ENCODE results near the gene LAS1L. TPM values are rescaled to one million over a fixed set of nuclear protein-coding genes. Genes with fewer than 3 reads are reported as not detected.
"Not testable (repeated sequence)": the region's sequence is repeated elsewhere in the genome, so short reads cannot be mapped to it uniquely, and the experiment has no call there.

LAS1L gene
- total and polyA plus RNA-seq, 7 experiments from 2014 or later = 37.2 to 50.2 (median 44.9) TPM

DNA sequence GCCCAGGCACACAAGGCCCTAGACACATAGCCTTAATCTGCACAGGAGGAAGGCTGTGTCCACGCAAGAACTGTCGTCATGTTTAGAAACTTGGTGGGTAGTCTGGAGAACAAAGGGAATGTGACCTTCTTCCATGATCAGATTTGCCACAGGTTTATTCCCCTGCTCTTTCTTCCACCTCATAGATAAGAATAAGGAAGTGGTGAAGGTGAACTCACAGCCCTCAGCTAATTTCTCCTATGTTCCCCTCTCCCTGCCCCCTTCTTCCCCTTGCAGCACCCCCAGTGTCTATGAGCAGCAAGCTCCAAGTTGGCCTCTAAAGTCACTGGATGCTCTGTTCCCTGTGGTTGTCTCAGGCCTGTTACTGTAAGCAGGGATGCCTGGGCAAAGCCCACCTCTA is 39.8 kb upstream of the LAS1L start:
- H3K27me3 ChIP-seq (ENCODE audit: control insufficient read depth in 2 of 2, insufficient read depth in 2 of 2, low read length in 2 of 2) = no peaks in the 10 kb centered on the region
- no peaks in the 10 kb centered on the region for H3K4me1 ChIP-seq (ENCODE audit: control insufficient read depth in 2 of 2, insufficient read depth in 2 of 2, low read length in 2 of 2)
- Mint-ChIP-seq H3K27me3 (no peaks in the 10 kb centered on the region), H3K4me3 (no peak overlapping the region), H3K27ac (no peak overlapping the region), H3K9me3 (no peaks in the 10 kb centered on the region), H3K4me1 (no peaks in the 10 kb centered on the region), H3K36me3 (no peaks in the 10 kb centered on the region)
- ChIA-PET CTCF (no interaction called here), POLR2A (no interaction called here)
- no peak overlapping the region for H3K4me3 ChIP-seq (ENCODE audit: low read length)
- no peaks in the 10 kb centered on the region for H3K9me3 ChIP-seq (ENCODE audit: control insufficient read depth in 2 of 3, low read length in 3 of 3)
- no peak for ATAC-seq
- H3K27ac ChIP-seq (ENCODE audit: low read depth, low read length) = no peak overlapping the region
- H3K36me3 ChIP-seq (ENCODE audit: control insufficient read depth in 2 of 3, insufficient read depth in 3 of 3, low read length in 3 of 3) = no peaks in the 10 kb centered on the region
- no peak for DNase-seq
- intact Hi-C loops (cut with micrococcal nuclease) = no loop called here

DNA sequence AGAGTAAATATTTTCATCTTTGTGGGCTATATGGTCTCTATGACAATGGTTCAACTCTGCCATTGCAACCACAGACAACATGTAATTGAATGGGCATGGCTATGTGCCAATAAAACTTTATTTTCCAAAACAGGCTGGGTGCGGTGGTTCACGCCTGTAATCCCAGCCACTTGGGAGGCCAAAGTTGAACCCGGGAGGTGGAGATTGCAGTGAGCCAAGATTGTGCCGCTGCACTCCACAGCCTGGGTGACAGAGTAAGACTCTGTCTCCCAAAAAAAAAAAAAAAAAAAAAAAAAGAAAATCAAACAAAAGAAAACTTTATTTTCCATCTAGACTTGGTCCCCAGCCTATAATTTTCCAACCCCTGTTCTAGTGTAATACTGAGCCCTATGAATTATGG is 38.4 kb upstream of the LAS1L start:
- H3K4me1 Mint-ChIP-seq = no peaks in the 10 kb centered on the region
- H3K27me3 Mint-ChIP-seq = no peaks in the 10 kb centered on the region
- Histone ChIP-seq H3K4me3 (ENCODE audit: low read length) (no peak overlapping the region), H3K27me3 (ENCODE audit: control insufficient read depth in 2 of 2, insufficient read depth in 2 of 2, low read length in 2 of 2) (no peaks in the 10 kb centered on the region), H3K9me3 (ENCODE audit: control insufficient read depth in 2 of 3, low read length in 3 of 3) (no peaks in the 10 kb centered on the region), H3K27ac (ENCODE audit: low read depth, low read length) (no peak overlapping the region), H3K36me3 (ENCODE audit: control insufficient read depth in 2 of 3, insufficient read depth in 3 of 3, low read length in 3 of 3) (no peaks in the 10 kb centered on the region), H3K4me1 (ENCODE audit: control insufficient read depth in 2 of 2, insufficient read depth in 2 of 2, low read length in 2 of 2) (no peaks in the 10 kb centered on the region)
- peaks cover 0 to under 1% (median 0%) of the 10 kb centered on the region in 11 donors for H3K9me3 Mint-ChIP-seq
- ChIA-PET POLR2A (interaction anchor here (0.6 kb wide), 1 partner anchor 91 kb away, joined by 3 read pairs; no protein-coding TSS in a partner anchor), CTCF (no interaction called here)
- no peak overlapping the region for H3K4me3 Mint-ChIP-seq
- DNase-seq (no peak), ATAC-seq (no peak)
- H3K36me3 Mint-ChIP-seq = no peaks in the 10 kb centered on the region
- H3K27ac Mint-ChIP-seq = no peak overlapping the region
- intact Hi-C loops (cut with micrococcal nuclease) = no loop called here

DNA sequence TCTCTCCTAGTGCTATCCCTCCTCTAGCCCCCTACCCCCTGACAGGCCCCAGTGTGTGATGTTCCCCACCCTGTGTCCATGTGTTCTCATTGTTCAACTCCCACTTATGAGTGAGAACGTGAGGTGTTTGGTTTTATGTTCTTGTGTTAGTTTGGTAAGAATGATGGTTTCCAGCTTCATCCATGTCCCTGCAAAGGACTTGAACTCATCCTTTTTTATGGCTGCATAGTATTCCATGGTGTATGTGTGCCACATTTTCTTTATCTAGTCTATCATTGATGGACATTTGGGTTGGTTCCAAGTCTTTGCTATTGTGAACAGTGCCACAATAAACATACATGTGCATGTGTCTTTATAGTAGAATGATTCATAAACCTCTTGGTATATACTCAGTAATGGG is 28.3 kb upstream of the LAS1L start:
- DNase-seq; H3K9me3 Mint-ChIP-seq; H3K4me1 Mint-ChIP-seq; H3K27me3 ChIP-seq (ENCODE audit: control insufficient read depth in 2 of 2, insufficient read depth in 2 of 2, low read length in 2 of 2); H3K9me3 ChIP-seq (ENCODE audit: control insufficient read depth in 2 of 3, low read length in 3 of 3); CTCF ChIA-PET; POLR2A ChIA-PET; H3K36me3 Mint-ChIP-seq; H3K4me1 ChIP-seq (ENCODE audit: control insufficient read depth in 2 of 2, insufficient read depth in 2 of 2, low read length in 2 of 2); H3K36me3 ChIP-seq (ENCODE audit: control insufficient read depth in 2 of 3, insufficient read depth in 3 of 3, low read length in 3 of 3); H3K4me3 ChIP-seq (ENCODE audit: low read length); H3K27ac ChIP-seq (ENCODE audit: low read depth, low read length); ATAC-seq; H3K27ac Mint-ChIP-seq; H3K4me3 Mint-ChIP-seq; intact Hi-C loops (cut with micrococcal nuclease); H3K27me3 Mint-ChIP-seq: not testable (repeated sequence)

DNA sequence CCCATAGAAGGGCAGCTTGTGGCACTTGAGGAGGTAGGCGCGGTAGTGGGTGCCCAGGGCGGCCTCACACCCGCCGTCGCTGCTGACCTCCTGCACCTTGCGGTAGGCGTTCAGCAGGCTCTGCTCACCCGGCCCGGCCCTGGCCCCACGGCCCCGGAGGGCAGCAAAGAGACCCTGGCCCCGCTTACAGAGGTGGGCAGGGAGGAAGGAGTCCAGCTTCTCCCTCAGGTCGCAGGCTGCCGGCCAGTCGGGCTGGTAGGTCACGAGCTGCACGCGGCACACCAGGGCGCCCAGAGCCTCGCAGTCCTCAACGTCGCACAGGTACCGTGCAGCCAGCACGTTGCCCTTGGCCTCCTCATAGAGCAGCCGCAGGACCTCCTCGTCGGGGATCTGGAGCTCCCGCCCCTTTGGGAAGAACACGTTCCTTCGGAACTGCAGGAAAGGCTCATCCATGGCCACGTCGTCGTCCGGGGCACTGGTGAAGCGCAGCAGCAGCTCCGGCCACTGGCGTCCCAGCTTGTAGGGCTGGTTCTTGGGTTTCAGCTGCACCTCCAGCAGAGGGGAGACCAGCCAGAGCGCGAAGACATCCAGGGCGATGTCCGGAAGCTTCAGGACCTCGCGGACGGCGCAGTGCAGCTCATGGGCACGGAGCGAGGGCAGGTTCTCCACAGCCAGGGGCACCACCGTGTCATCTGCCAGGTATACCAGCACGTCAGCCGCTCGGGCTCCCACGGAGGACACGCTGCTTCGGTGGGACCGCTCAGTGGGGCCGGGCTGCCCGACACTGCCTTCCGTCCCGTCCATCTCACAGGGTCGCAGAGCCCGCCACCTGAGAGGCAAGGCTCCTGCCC is 17.1 kb upstream of the LAS1L start:
- Mint-ChIP-seq H3K4me3 (no peak overlapping the region), H3K36me3 (no peaks in the 10 kb centered on the region), H3K9me3 (peaks cover 0 to 4% (median 0%) of the 10 kb centered on the region in 11 donors), H3K4me1 (no peaks in the 10 kb centered on the region), H3K27ac (no peak overlapping the region), H3K27me3 (peaks cover 0 to 4% (median 0%) of the 10 kb centered on the region in 5 donors)
- Histone ChIP-seq H3K27me3 (ENCODE audit: control insufficient read depth in 2 of 2, insufficient read depth in 2 of 2, low read length in 2 of 2) (no peaks in the 10 kb centered on the region), H3K27ac (ENCODE audit: low read depth, low read length) (no peak overlapping the region), H3K9me3 (ENCODE audit: control insufficient read depth in 2 of 3, low read length in 3 of 3) (no peaks in the 10 kb centered on the region), H3K4me3 (ENCODE audit: low read length) (no peak overlapping the region), H3K4me1 (ENCODE audit: control insufficient read depth in 2 of 2, insufficient read depth in 2 of 2, low read length in 2 of 2) (no peaks in the 10 kb centered on the region), H3K36me3 (ENCODE audit: control insufficient read depth in 2 of 3, insufficient read depth in 3 of 3, low read length in 3 of 3) (no peaks in the 10 kb centered on the region)
- intact Hi-C loops (cut with micrococcal nuclease) = no loop called here
- ATAC-seq (no peak), DNase-seq (no peak)
- ChIA-PET CTCF (no interaction called here), POLR2A (no interaction called here)

DNA sequence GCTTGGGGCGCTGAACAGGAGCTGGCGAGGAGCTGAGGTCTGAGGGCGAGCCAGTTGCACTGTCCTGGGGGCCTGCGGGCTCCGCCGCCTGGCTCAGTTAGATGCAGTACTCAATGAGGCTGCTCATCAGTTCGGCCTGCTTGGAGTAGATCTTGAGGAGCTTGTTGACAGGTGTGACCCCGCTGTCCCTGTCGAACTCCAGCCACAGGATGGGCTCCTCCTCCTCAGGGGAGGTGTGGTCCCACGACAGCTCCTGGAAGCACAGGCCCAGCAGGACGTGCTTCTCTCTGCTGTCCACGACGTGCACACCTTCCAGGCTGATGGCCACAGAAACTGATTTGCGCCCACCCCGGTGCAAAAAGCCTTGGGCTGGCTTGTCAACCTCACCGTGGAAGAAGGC is 16.5 kb upstream of the LAS1L start:
- Mint-ChIP-seq H3K9me3 (peaks cover 0 to 4% (median 0%) of the 10 kb centered on the region in 11 donors), H3K27me3 (peaks cover 0 to 4% (median 0%) of the 10 kb centered on the region in 5 donors), H3K4me3 (no peak overlapping the region), H3K36me3 (no peaks in the 10 kb centered on the region), H3K4me1 (no peaks in the 10 kb centered on the region), H3K27ac (no peak overlapping the region)
- Histone ChIP-seq H3K4me3 (ENCODE audit: low read length) (no peak overlapping the region), H3K27ac (ENCODE audit: low read depth, low read length) (no peak overlapping the region), H3K4me1 (ENCODE audit: control insufficient read depth in 2 of 2, insufficient read depth in 2 of 2, low read length in 2 of 2) (no peaks in the 10 kb centered on the region), H3K9me3 (ENCODE audit: control insufficient read depth in 2 of 3, low read length in 3 of 3) (no peaks in the 10 kb centered on the region), H3K36me3 (ENCODE audit: control insufficient read depth in 2 of 3, insufficient read depth in 3 of 3, low read length in 3 of 3) (no peaks in the 10 kb centered on the region), H3K27me3 (ENCODE audit: control insufficient read depth in 2 of 2, insufficient read depth in 2 of 2, low read length in 2 of 2) (no peaks in the 10 kb centered on the region)
- ATAC-seq (no peak), DNase-seq (no peak)
- CTCF ChIA-PET = no interaction called here
- intact Hi-C loops (cut with micrococcal nuclease) = no loop called here
- POLR2A ChIA-PET = no interaction called here

DNA sequence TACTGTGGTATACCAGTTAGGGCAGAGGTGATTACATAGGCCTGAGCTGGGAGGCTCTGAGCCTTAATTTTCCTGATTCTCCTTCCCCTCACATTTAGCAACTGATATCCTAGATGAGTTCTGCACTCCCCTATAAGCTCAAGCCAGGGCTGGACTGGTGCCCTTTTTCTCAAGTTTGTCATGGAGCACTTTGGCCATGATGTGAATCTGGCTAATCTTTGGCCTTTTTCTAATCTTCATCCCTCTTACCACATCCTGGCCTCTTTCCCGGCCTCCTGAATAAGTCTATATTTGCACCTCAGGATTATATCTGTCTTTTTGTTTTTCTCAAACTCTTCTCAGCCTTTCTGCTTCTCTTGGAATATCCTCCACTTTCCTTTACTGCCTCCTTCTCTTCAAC is 10.9 kb upstream of the LAS1L start:
- intact Hi-C loops (cut with micrococcal nuclease) = no loop called here
- Mint-ChIP-seq H3K9me3 (no peaks in the 10 kb centered on the region), H3K4me3 (no peak overlapping the region), H3K36me3 (no peaks in the 10 kb centered on the region), H3K27me3 (peaks cover 0 to 3% (median 0%) of the 10 kb centered on the region in 5 donors), H3K27ac (no peak overlapping the region), H3K4me1 (no peaks in the 10 kb centered on the region)
- DNase-seq (no peak), ATAC-seq (no peak)
- H3K27me3 ChIP-seq (ENCODE audit: control insufficient read depth in 2 of 2, insufficient read depth in 2 of 2, low read length in 2 of 2) = no peaks in the 10 kb centered on the region
- H3K27ac ChIP-seq (ENCODE audit: low read depth, low read length) = no peak overlapping the region
- ChIA-PET POLR2A (interaction anchor here (0.6 kb wide), 1 partner anchor 25 kb away, joined by 3 read pairs; no protein-coding TSS in a partner anchor), CTCF (no interaction called here)
- H3K36me3 ChIP-seq (ENCODE audit: control insufficient read depth in 2 of 3, insufficient read depth in 3 of 3, low read length in 3 of 3) = no peaks in the 10 kb centered on the region
- H3K4me3 ChIP-seq (ENCODE audit: low read length) = no peak overlapping the region
- H3K4me1 ChIP-seq (ENCODE audit: control insufficient read depth in 2 of 2, insufficient read depth in 2 of 2, low read length in 2 of 2) = no peaks in the 10 kb centered on the region
- H3K9me3 ChIP-seq (ENCODE audit: control insufficient read depth in 2 of 3, low read length in 3 of 3) = no peaks in the 10 kb centered on the region

DNA sequence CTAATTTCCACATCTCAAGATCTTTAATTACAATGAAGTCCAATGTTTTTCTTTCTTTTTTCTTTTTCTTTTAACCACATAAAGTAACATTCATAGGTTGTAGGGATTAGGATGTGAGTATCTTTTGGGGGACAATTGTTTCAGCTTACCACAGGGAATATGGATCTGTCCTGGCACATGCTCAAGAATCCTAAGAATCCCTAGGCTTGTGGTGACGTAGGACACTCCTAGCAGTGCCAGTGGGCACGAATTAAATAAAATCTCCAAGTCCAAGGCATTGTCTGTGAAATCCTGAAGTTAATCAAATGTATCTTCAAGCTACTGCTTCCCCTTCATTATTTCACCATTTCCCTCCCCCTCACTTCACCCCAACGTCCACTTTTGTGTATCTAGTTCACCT is 2.6 kb upstream of the LAS1L start:
- POLR2A ChIA-PET = no interaction called here
- no peaks in the 10 kb centered on the region for H3K27me3 Mint-ChIP-seq

More for the DNA sequence above, 2.6 kb upstream of the LAS1L start:
- Mint-ChIP-seq H3K4me1 (peaks cover 5 to 28% (median 16%) of the 10 kb centered on the region in 7 donors), H3K9me3 (peaks cover 0 to 2% (median 0%) of the 10 kb centered on the region in 11 donors), H3K4me3 (peak overlapping the region in 1 of 10 donors; percentile 34), H3K27ac (no peak overlapping the region), H3K36me3 (peaks cover 0 to 5% (median 0%) of the 10 kb centered on the region in 5 donors)
- Histone ChIP-seq H3K27ac (ENCODE audit: low read depth, low read length) (no peak overlapping the region), H3K4me1 (ENCODE audit: control insufficient read depth in 2 of 2, insufficient read depth in 2 of 2, low read length in 2 of 2) (peaks cover 10 to 13% of the 10 kb centered on the region in 2 donors), H3K9me3 (ENCODE audit: control insufficient read depth in 2 of 3, low read length in 3 of 3) (no peaks in the 10 kb centered on the region), H3K27me3 (ENCODE audit: control insufficient read depth in 2 of 2, insufficient read depth in 2 of 2, low read length in 2 of 2) (no peaks in the 10 kb centered on the region), H3K4me3 (ENCODE audit: low read length) (no peak overlapping the region), H3K36me3 (ENCODE audit: control insufficient read depth in 2 of 3, insufficient read depth in 3 of 3, low read length in 3 of 3) (peaks cover 0 to 1% (median 0%) of the 10 kb centered on the region in 3 experiments)
- intact Hi-C loops (cut with micrococcal nuclease) = no loop called here
- no peak for ATAC-seq
- DNase-seq = no peak
- CTCF ChIA-PET = no interaction called here

Measured in naive thymus-derived CD4-positive, alpha-beta T cell (primary cell).